Activated CD4-positive, alpha-beta T cell treated with anti-CD3 and anti-CD28 coated beads, Interleukin-2, Interleukin-4, amounts not matched to agents 100 ng/mL and 50 ng/mL, durations not matched to agents 16 hours and 8 hours (primary cell): Measurements from ENCODE around the gene SLC3A2.
"Not testable (repeated sequence)": the region's sequence is repeated elsewhere in the genome, so short reads cannot be mapped to it uniquely, and the experiment has no call there.

ENCODE experiments used
- DNase-seq: peaks from one replicate; pipeline ENCODE4 v3.0.0-alpha.2; 2020; ENCODE audit warnings: low spot score

The SLC3A2 gene

DNA sequence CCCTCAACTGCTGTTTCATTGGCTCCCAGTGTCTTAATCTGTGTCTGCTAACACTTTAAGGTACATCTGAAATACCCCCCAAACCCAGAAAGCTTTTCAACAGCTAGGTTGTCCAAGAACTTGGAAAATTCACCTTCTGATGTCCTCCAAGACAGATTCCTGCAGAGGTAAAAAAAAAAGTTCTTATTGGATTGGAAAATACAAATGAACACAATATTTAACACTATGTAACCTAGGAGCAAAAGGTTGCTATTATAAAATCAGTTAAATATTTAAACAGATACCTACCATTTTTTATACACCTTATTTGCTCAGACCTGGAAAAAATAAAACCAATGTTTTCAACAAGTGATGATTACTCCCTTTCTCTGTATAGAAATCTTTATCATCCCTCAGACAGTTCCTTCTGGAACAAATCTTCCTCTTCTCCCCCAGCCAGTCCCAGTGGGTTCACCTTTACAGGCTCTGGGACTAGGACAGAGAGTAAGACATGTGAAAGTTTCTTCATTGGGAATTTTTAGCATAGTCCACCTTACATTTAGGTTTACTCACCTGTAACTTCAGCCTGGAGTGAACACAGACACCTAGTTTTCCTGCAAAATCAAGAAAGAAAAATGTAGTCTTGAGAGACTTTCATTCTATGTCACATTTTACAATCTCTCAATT lies 28.0 kb upstream of the SLC3A2 start:
- no peak for DNase-seq

DNA sequence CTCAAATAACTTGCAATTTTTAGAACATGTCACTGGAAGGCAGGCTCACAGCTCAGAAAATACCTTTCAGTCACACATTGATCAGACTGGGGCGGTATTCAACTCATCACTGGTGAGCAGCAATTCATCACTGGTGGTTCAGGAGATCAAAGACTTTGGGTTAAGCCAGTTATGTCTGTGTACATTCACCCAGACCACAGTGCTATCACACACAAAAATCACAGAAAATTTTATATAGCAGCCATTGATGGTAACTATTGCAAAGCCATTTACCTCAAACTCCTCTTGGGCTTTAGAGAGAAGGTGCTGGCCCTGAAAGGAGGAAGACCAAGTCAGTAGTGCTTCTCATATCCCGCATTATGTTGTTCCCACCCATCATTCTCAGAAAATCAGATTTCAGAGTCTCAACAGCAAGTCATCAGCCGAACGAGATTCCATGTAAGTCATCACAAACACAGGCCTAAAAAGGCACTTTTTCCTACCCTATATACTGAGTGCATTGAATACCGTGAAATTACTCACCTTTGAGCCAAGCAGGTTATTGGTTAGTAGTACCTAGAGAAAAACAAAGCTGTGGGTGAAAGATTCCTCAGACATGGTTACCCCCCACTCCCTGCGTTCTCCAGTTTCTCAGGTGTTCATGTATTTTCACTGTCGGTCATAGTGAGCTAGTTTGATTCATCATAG lies 27.3 kb upstream of the SLC3A2 start:
- peak; percentile 40 for DNase-seq

DNA sequence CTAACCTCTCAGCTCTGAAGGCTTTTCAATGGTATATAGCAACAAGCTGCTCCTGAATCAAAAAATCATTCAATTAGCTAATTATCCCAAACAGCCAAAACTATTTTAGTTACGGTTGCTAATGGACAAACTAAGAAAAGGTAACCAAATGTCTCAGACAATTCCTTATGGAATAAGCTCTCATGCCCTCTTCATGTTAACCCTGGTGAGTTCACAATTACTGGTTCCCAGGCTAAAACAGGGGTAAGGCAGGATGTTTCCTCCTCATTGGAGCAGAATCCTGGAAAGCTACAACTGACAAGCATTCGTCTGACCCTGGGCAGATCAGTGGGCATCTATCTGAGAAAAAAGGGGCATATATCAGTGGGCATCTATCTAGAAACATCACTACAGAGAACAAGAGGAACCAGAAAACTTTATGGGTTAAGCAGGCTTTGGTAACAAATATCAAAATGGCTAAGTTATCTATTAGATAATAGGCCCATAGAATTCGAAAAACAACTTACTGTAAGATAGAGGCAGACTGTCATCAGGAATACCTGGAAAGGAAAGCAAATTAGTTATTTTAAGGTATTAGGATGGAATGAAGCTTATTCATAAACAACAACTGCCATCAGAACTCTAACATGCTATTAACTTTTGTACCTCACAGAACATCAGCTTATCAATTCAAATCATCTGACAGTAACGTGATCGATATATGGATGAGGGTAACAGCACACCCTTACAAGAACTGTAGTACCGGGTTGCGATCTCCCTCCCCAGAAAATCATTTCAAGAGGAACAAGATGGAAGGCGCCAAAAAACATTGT lies 26.5 kb upstream of the SLC3A2 start:
- DNase-seq, result no peak

DNA sequence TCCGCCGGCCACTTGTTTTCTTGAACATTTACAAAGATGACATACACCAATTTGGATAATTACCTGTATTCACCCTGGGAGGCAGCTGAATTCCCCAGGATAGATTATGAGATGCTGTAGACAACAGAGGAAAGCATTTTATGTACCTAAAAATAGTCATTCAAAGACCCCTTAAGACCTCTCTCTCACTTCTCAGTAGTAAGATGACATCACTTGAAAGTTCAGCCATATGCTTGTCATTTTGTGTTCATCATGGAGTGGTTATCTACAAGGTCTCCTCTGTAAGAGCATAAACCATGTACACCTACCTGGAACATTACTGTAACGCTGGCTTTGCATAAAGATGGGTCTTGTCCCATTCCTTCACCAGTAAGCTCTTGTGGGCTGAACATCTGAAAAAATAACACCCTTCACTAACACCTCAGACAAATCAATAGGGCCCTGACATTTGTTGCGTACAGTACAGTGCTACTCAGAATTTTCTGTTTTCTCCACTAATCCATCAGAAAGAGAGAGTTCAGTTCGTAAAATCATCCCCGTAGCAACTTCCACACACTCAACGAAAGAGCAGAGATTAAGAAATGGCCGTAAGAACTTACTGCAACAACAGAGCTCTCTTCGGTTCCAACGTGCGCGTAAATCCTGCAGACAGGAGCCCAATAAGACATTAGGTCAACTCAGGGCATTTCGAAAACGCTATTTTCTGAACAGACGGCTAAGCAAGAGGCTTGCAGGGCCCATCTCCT lies 25.7 kb upstream of the SLC3A2 start:
- DNase-seq, result peak; percentile 46

DNA sequence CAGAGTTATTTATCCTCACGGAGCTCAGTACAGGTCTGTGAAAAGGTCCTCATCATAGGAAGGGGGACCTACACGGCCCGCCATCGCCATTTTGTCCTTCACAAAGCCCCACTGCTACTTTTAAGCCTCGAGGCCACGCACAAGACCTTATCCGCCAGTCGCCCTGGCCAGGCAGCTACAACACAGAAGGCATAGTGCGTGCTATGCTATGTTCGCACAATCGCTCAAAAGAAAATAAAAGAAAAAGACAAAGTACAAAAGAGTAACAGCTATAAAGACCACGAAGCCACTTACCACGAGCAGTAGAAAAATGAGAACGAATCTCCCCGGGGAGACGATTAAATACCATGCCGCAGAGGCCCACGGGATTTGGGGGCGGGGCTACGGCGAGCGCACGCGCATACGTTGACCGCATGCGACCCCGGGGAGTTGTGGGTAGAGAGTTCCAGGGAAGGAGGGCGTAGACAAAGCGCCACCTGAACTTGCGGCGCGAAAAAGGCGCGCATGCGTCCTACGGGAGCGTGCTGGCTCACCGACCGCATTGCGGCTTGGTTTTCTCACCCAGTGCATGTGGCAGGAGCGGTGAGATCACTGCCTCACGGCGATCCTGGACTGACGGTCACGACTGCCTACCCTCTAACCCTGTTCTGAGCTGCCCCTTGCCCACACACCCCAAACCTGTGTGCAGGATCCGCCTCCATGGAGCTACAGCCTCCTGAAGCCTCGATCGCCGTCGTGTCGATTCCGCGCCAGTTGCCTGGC lies 24.9 kb upstream of the SLC3A2 start:
- peak; percentile 99 for DNase-seq

DNA sequence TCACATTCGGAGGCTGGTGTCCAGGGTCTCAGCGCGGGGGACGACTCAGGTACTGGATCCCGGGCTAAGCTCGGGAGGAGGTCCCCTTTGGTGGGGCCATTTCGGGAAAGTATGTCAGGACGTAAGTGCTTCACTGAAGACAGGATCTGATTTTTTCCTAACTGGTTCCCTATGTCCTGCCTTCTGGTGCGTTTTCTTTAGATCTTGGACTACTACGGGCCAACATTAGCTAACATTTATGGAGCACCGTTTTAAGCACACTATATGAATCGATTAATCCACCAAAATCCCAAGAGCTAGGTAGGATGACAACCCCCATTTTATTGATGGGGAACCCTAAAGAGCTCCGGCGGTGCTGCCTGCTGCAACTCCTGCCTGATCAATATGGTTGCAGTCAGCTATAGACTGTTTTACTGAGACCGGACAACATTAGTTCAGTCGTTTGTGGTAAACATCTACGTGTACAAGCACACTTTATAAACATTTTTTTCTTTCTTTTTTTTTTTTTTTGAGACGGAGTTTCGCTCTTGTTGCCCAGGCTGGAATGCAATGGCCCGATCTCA lies 24.3 kb upstream of the SLC3A2 start:
- no peak for DNase-seq

DNA sequence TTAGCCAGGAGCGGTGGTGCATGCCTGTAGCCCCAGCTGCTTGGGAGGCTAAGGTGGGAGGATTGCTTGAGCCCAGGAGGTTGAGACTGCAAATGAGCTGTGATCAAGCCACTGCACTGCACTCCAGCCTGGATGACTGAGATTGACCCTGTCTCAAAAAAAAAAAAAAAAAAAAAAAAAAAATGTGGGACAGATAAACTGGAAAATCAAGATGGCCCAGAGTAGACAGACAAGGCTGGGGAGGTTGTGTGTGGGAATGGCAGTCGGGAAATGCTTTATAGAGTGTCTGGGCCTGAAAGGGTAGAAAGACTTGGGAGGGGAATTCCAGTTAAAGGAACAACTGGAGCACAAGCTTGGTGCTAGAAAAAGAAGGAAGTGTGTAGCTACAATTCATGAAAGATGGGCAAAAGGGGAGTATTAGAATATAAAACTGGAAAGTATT lies 23.1 kb upstream of the SLC3A2 start:
- no peak for DNase-seq

DNA sequence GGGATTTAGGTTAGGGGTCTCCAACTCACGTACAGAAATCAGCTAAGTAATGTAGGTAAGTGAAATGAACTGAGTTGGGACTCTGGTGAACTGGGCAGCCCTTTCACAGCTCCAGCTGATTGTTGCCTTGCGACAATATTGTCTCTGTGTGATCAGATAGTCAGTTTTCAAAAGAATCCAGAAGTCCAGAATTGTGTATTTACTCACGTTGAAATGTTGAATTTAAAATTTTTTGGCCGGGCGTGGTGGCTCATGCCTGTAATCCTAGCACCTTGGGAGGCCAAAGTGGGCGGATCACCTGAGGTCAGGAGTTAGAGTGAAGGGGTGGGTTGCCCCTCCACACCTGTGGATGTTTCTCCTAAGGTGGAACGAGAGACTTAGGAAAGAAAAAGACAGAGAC lies 22.5 kb upstream of the SLC3A2 start:
- no peak for DNase-seq

DNA sequence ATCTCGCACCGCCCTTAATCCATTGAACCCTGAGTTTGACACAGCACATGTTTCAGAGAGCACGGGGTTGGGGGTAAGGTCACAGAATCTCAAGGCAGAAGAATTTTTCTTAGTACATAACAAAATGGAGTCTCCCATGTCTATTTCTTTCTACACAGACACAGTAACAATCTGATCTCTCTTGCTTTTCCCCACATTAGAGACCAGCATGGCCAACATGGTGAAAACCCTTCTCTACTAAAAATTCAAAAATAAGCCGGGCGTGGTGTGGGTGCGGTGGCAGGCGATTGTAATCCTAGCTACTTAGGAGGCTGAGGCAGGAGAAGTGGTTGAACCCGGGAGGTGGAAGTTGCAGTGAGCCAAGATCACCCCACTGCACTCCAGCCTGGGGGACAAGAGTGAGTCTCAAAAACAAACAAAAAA lies 21.4 kb upstream of the SLC3A2 start:
- DNase-seq, result not testable (repeated sequence)

DNA sequence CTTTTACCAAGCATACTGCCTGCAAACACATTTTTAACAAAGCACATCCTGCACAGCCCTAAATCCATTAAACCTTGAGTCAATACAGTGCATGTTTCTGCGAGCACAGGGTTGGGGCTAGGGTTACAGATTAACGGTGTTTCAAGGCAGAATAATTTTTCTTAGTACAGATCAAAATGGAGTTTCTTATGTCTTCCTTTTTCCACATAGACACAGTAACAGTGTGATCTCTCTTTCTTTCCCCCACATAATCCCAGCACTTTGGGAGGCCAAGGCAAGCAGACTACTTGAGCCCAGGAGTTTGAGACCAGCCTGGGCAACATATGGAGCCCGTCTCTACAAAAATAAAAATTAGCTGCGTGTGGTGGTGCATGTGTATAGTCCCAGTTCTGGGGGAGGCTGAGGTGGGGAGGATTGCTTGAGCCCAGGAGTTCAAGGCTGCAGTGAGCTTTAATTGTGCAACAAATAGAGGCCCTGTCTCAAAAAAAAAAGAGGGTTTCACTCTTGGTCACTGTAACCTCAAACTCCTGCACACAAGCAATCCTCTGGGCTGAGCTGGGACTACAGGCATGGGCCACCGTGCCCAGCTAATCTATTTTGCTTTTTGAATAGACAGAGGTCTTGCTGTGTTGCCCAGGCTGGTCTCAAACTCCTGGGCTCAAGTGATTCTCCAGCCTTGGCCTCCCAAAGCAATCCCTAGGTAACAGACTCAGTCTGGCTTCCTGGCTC lies 19.7 kb upstream of the SLC3A2 start:
- DNase-seq, result peak; percentile 63

DNA sequence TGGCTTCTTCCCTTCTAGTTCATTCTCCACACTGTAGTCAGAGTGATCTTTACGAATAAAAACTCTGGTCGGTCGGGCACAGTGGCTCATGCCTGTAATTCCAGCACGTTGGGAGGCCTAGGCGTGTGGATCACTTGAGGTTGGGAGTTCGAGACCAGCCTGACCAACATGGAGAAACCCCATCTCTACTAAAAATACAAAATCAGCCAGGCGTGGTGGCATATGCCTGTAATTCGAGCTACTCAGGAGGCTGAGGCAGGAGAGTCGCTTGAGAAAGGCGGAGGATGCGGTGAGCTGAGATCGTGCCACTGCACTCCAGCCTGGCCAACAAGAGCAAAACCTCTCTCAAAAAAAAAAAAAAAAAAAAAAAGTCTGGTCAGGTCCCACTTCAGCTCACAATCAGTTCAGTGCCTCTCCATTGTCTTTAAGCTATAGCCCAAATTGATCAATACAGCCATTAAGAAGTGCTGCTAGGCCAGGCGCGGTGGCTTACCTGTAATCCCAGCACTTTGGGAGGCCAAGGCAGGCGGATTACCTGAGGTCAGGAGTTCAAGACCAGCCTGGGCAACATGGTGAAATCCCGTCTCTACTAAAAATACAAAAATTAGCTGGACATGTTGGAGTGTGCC lies 19.0 kb upstream of the SLC3A2 start:
- not testable (repeated sequence) for DNase-seq

DNA sequence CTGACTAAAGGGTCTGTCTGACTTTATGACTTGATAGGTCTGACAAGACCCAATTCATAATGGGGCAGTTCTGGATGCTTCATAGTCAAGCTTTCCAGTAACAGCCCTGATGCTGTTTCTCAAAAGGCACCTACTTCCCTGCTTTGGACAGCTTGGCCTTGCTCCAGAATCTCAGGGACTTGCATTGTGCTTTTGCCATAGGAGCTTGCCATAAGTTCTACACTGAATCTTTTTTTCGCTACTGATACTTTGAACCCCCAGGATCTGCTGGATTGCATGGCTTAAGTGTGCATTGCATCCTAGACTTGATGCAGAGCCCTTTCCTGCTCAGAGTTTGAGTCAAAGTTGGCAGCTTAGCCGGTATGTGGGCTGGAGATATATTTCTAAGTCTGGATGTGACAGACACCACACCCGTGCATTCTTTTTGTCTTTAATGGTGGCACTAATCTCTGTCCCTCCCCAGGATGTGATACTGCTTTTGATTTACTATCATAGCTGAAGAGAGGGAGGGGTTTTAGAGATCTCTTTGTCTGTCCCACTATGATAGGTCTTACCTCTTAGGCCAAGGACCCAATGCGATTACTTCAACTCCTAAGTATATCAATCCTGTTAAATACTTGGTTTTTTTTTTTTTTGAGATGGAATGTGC lies 16.9 kb upstream of the SLC3A2 start:
- no peak for DNase-seq

DNA sequence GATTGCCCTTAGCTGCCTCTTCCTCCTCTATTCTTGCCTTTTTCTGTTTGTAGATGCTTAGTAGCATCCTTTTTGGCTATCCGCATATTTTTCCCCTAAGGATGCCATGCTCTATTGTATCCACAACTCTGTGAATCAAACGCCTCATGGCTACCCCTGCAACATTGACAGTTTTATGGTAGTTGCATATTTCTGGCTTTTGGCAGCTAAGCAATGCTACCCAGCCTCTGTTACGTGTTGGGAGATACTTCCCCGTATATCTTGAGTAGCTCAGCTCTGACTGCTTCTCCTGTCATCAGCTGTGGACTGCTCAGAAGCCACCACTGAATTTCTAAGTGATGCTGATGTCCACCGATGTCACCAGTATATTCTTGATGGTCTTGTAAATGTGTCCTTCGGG lies 15.1 kb upstream of the SLC3A2 start:
- DNase-seq, result no peak

DNA sequence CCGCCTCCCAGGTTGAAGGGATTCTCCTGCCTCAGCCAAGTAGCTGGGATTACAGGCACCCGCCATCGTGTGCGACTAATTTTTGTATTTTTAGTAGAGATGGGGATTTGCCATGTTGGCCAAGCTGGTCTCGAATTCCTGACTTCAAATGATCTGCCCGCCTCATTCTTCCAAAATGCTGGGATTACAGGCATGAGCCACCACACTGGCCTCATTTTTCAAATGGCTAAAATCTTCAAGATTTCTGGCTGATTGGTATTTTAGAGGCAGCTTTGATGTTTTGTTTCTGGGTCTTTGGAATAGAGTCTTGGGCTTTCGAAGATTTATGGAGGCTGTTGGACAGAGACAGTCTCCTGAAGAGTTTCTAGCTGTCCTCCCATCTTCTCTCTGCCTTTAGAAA lies 5.8 kb upstream of the SLC3A2 start:
- no peak for DNase-seq

DNA sequence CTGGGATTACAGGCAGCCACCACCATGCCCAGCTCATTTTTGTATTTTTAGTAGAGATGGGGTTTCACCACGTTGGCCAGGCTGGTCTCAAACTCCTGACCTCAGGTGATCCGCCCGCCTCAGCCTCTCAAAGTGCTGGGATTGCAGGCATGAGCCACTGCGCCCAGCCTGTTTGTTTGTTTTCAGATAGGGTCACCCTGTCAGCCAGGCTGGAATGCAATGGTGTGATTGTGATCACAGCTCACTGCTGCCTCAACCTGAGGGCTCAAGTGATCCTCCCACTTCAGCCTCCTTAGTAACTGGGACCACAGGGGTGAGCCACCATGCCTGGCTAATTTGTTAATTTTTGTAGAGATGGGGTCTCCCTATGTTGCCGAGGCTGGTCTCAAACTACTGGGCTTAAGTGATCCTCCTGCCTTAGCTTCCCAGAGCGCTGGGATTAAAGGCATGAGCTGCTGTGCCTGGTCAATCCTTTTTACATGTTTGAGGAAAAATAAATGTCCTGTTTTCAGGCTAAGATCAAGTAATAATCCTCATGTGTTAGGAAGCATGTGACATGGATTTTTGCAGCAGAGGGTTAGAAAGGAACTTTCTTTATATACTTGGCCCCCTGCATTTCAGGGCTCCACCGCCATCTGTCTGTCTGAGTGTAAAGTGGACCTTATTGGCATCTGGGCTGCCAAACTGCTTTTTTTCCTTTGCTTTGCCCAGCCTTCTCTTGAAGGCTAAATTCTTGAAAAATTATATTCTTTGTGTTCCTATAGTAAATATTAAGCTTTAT lies 4.8 kb upstream of the SLC3A2 start:
- no peak for DNase-seq

DNA sequence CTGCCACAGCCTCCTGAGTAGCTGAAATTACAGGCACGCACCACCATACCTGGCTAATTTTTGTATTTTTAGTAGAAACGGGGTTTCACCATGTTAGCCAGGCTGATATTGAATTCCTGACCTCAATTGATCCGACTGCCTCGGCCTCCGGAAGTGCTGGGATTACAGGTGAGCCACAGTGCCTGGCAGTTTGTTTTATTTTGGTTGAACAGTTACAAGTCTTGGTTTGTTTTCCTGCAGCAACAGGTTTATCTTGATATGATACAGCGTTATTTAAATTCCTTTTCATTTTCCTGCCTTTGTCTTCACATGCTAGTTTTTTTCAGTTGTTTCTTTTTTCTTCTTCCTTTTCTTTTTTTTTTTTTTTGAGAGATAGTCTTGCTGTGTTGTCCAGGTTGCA lies 4.0 kb upstream of the SLC3A2 start:
- DNase-seq, result no peak

DNA sequence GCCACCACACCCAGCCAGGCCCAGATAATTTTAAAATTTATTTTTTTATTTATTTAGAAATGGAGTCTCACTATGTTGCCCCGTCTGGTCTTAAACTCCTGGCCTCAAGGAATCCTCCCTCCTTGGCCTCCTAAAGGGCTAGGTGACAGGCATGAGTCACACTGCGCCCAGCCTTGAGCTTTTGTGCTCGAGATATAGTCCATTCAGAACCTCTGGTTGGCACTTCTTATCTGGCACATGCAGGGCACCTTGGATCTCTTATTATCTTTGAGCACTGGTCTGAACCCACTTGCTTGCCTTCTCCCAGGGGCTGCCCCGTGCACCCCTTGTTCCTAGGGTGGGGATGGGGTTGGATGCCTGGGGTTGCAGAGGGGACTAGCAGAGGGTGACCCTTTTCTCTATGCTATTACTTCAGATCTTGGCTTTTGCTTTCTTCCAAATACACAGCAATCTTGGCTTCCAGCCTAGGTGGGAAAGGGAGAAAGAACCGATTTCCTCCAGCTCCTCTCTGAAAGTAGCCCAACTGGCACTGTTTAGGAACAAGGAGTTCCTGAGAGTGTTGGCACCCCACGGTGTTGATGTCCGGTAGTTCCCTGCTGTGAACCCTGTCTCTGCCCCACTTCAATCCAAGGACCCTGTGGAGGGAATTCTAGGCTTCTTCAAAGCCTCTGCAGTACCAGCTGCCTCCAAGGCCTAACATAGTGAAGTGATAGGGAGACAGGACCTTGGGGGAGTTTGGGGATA lies 1.3 kb upstream of the SLC3A2 start:
- no peak for DNase-seq

DNA sequence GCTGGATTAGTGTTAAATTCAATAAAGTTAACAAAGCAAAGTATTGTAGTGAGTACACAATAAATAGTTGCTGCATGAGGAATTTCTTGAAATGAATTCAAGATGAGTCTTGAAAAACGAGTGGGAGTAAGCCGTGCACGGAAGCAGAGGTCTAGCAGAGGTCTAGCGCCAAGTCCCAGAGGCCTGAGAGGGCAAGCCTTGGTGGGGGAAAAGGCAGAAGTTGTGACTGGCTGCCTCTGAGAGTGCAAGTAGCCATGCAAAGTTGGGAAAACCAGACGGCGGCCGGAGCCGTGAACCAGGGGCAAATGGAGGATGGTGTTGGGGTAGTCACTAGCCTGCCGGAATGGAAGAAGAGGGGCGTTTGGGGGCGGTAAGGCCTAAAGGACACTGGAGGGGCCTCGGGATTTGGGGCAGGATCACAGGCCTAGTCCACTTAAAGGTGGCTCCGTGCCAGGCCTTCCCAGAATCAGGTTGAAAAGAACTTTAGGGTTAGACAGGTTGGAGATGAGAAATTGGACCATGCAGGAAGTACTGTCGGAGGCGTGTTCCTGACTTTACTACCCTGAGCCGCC lies 379 bp upstream of the SLC3A2 start:
- DNase-seq, result no peak
